Measurements from ENCODE around the gene L3MBTL3. TPM values are rescaled to one million over a fixed set of nuclear protein-coding genes. Genes with fewer than 3 reads are reported as not detected.
"Not testable (repeated sequence)": the region's sequence is repeated elsewhere in the genome, so short reads cannot be mapped to it uniquely, and the experiment has no call there.

The L3MBTL3 gene
- total RNA-seq, 2 experiments from 2014 or later: 5.4 to 9.3 TPM

DNA sequence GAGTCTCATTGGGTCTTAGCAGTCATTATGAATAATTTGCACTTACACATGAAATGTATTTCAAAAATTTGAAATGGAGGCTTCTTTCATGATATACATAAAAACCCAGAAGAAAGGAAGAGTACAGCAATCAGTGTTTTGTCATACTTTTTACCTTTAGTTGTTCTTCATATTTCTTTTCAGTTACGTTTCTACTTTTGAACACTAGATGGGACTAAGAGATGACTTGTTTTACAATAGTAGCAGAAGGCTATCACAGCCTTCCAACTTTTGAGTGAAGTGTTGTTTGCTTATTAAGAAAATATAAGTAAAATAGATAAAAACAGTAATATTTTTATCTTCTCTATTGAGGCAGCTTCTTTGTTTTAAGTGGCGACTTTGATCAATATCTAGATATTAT is 58.1 kb downstream of the L3MBTL3 start:
- Mint-ChIP-seq H3K36me3 (ENCODE audit: low read depth) (peaks cover 11% of the 10 kb centered on the region), H3K4me3 (no peak overlapping the region), H3K27me3 (no peaks in the 10 kb centered on the region), H3K9me3 (ENCODE audit: low read depth) (no peaks in the 10 kb centered on the region), H3K4me1 (peaks cover 13% of the 10 kb centered on the region), H3K27ac (no peak overlapping the region)
- intact Hi-C loops (cut with DNase I, micrococcal nuclease): loop anchor here (1.0 to 10.0 kb wide), 3 partner anchors 206 to 768 kb away; no protein-coding TSS in a partner anchor
- ChIA-PET CTCF (interaction anchor here (1.8 kb wide), 1 partner anchor 205 kb away, joined by 11 read pairs; no protein-coding TSS in a partner anchor), POLR2A (no interaction called here)
- ATAC-seq: no peak
- no peak for DNase-seq

GRCh38 chr6:130090796-130091195 is 72.4 kb downstream of the L3MBTL3 start:
- Mint-ChIP-seq H3K27ac (no peak overlapping the region), H3K36me3 (ENCODE audit: low read depth) (peaks cover 21% of the 10 kb centered on the region), H3K27me3 (no peaks in the 10 kb centered on the region), H3K4me3 (no peak overlapping the region), H3K4me1 (peaks cover 14% of the 10 kb centered on the region), H3K9me3 (ENCODE audit: low read depth) (no peaks in the 10 kb centered on the region)
- intact Hi-C loops (cut with DNase I, micrococcal nuclease): no loop called here
- POLR2A ChIA-PET: no interaction called here
- ATAC-seq (no peak), DNase-seq (no peak)
- CTCF ChIA-PET: interaction anchor here (0.6 to 1.1 kb wide), 3 partner anchors 10 to 70 kb away, joined by 3 to 4 read pairs (median 3); no protein-coding TSS in a partner anchor

DNA sequence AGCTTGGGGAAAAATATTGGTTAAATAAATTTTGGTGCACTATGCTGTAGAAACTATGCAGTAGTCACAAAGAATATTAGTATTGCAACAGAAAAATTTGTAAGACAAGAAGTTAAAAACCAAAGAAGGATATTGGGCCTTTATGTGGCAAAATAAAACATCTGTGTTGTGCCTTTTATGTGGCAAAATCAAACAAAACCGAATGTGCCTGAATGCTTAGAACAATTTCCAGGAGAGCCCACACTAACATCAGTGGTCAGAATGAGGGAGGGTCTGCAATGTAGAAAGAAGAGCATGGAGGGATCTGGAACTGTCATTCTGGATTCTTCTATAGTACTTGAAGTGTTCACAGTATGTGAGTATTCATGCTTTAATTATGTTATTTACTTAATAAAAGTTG is 75.2 kb downstream of the L3MBTL3 start:
- no peaks in the 10 kb centered on the region for H3K27me3 Mint-ChIP-seq
- ATAC-seq: no peak
- no peak overlapping the region for H3K4me3 Mint-ChIP-seq
- H3K4me1 Mint-ChIP-seq: peaks cover 14% of the 10 kb centered on the region
- ChIA-PET POLR2A (no interaction called here), CTCF (no interaction called here)
- peaks cover 31% of the 10 kb centered on the region for H3K36me3 Mint-ChIP-seq (ENCODE audit: low read depth)
- H3K27ac Mint-ChIP-seq: no peak overlapping the region
- intact Hi-C loops (cut with DNase I, micrococcal nuclease): no loop called here
- no peak for DNase-seq
- H3K9me3 Mint-ChIP-seq (ENCODE audit: low read depth): no peaks in the 10 kb centered on the region

GRCh38 chr6:130098317-130098716 is 79.9 kb downstream of the L3MBTL3 start:
- Mint-ChIP-seq H3K4me3 (no peak overlapping the region), H3K9me3 (ENCODE audit: low read depth) (no peaks in the 10 kb centered on the region), H3K27me3 (no peaks in the 10 kb centered on the region), H3K27ac (no peak overlapping the region), H3K4me1 (peaks cover 4% of the 10 kb centered on the region), H3K36me3 (ENCODE audit: low read depth) (peaks cover 30% of the 10 kb centered on the region)
- ATAC-seq (no peak), DNase-seq (no peak)
- intact Hi-C loops (cut with DNase I, micrococcal nuclease): no loop called here
- ChIA-PET POLR2A (no interaction called here), CTCF (no interaction called here)

GRCh38 chr6:130099119-130099518 is 80.7 kb downstream of the L3MBTL3 start:
- CTCF ChIA-PET: no interaction called here
- intact Hi-C loops (cut with DNase I, micrococcal nuclease): no loop called here

DNA sequence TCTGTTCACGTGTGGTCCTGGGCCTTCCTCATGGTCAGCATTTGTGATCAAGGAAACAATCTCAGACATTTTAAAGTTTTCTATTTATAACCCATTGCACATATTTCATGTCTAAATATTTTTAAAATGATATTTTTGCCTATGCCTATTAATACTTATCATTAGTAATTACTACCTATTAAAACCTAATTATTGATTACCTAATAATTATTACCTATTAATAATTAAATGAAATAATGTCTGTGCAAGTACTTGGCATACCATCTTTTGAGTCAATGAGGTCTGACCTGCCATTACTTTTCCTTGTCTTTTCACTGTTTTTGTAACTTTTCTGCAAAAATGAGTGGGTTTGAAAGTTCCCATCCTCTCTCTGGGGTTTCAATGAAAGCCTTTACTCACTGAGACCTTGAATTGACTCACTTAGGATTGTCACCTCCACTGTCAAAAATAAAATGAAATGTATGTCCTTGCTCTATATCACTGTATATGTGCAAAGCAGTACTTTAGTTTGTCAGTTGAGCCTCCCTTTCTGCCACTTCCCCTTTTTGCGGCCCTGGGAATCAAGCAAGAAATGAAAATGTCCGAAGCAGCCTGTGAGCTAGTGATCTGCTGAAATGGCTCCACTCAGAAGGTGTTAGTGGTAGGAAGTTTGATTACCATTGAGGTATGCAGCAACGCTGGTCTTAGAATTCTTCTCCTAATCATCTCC is 87.8 kb downstream of the L3MBTL3 start:
- Mint-ChIP-seq H3K27ac (no peak overlapping the region), H3K4me1 (peaks cover 7% of the 10 kb centered on the region), H3K4me3 (no peak overlapping the region), H3K27me3 (no peaks in the 10 kb centered on the region), H3K9me3 (ENCODE audit: low read depth) (peaks cover 2% of the 10 kb centered on the region), H3K36me3 (ENCODE audit: low read depth) (peaks cover 33% of the 10 kb centered on the region)
- intact Hi-C loops (cut with DNase I, micrococcal nuclease): no loop called here
- ChIA-PET POLR2A (no interaction called here), CTCF (no interaction called here)
- DNase-seq (no peak), ATAC-seq (no peak)

More at GRCh38 chr6:130099119-130099518, 80.7 kb downstream of the L3MBTL3 start:
- Mint-ChIP-seq H3K36me3 (ENCODE audit: low read depth) (peaks cover 29% of the 10 kb centered on the region), H3K27ac (no peak overlapping the region), H3K4me1 (no peaks in the 10 kb centered on the region), H3K9me3 (ENCODE audit: low read depth) (no peaks in the 10 kb centered on the region), H3K4me3 (no peak overlapping the region), H3K27me3 (no peaks in the 10 kb centered on the region)
- POLR2A ChIA-PET: no interaction called here
- no peak for DNase-seq
- ATAC-seq: no peak

DNA sequence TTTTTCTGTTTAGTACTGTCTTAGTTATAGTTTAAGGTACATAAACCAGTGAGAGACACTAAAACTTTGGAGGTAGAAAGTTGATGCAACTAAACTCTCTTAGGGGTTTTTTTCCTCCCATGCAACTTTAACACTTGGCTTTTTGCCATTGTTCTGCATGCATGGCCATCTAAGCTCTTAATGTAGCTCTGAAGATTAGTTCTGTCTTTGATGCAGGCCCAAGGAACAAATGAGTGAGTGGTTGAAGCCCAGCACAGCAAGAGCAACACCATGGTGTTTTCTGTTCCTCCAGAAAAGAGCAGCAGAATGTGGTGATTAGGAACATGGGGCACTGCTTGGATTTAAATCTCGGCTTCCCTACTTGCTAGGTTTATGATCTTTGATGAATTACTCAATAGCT is 89.3 kb downstream of the L3MBTL3 start:
- ChIA-PET POLR2A (no interaction called here), CTCF (interaction anchor here (1.2 kb wide), 1 partner anchor 16 kb away, joined by 3 read pairs; no protein-coding TSS in a partner anchor)
- intact Hi-C loops (cut with DNase I, micrococcal nuclease): no loop called here
- ATAC-seq (no peak), DNase-seq (no peak)
- Mint-ChIP-seq H3K27me3 (no peaks in the 10 kb centered on the region), H3K9me3 (ENCODE audit: low read depth) (peaks cover 2% of the 10 kb centered on the region), H3K36me3 (ENCODE audit: low read depth) (peaks cover 28% of the 10 kb centered on the region), H3K4me1 (peaks cover 7% of the 10 kb centered on the region), H3K27ac (no peak overlapping the region), H3K4me3 (no peak overlapping the region)

GRCh38 chr6:130111031-130111430 is 92.7 kb downstream of the L3MBTL3 start:
- Mint-ChIP-seq H3K36me3 (ENCODE audit: low read depth) (peaks cover 31% of the 10 kb centered on the region), H3K27ac (no peak overlapping the region), H3K27me3 (no peaks in the 10 kb centered on the region), H3K4me3 (no peak overlapping the region), H3K9me3 (ENCODE audit: low read depth) (peaks cover 2% of the 10 kb centered on the region), H3K4me1 (peaks cover 13% of the 10 kb centered on the region)
- intact Hi-C loops (cut with DNase I, micrococcal nuclease): no loop called here
- POLR2A ChIA-PET: no interaction called here
- ATAC-seq (no peak), DNase-seq (no peak)
- CTCF ChIA-PET: no interaction called here

- Mint-ChIP-seq H3K4me1 (peaks cover 11% of the 10 kb centered on the region), H3K27ac (no peak overlapping the region), H3K9me3 (ENCODE audit: low read depth) (peaks cover 4% of the 10 kb centered on the region), H3K27me3 (no peaks in the 10 kb centered on the region), H3K36me3 (ENCODE audit: low read depth) (peaks cover 30% of the 10 kb centered on the region), H3K4me3 (no peak overlapping the region)
- ATAC-seq (no peak), DNase-seq (no peak)
- POLR2A ChIA-PET: no interaction called here
- intact Hi-C loops (cut with DNase I, micrococcal nuclease): no loop called here
- CTCF ChIA-PET: interaction anchor here (0.9 to 1.1 kb wide), 2 partner anchors 11 to 22 kb away, joined by 3 to 4 read pairs; no protein-coding TSS in a partner anchor
Observed at GRCh38 chr6:130113201-130113710, 94.9 kb downstream of the L3MBTL3 start.

DNA sequence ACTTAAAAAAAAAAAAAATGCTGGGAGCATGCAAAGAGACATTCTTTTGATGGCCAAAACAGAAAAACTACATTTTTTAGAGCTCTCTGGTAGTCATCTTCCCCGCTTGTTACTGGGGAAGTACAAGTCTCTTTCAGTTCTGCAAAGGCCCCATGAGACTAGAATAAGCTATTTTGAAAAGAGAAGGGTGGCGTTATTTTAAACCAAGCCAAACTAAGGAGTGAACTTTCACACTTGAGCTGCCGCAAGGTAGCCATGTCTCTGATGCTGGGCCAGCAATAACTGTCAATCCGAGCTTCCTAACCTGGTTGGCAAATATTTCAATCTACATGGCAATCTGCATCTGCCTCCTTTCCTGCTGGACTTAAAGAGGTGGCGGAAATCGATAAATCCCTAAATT is 96.7 kb downstream of the L3MBTL3 start:
- no peak overlapping the region for H3K27ac Mint-ChIP-seq
- no peak for ATAC-seq
- DNase-seq: no peak
- peaks cover 25% of the 10 kb centered on the region for H3K36me3 Mint-ChIP-seq (ENCODE audit: low read depth)
- peaks cover 11% of the 10 kb centered on the region for H3K4me1 Mint-ChIP-seq
- ChIA-PET POLR2A (no interaction called here), CTCF (interaction anchor here (0.7 to 1.1 kb wide), 3 partner anchors 13 to 36 kb away, joined by 4 to 5 read pairs (median 4); no protein-coding TSS in a partner anchor)
- intact Hi-C loops (cut with DNase I, micrococcal nuclease): no loop called here
- no peak overlapping the region for H3K4me3 Mint-ChIP-seq
- H3K27me3 Mint-ChIP-seq: no peaks in the 10 kb centered on the region
- peaks cover 3% of the 10 kb centered on the region for H3K9me3 Mint-ChIP-seq (ENCODE audit: low read depth)

GRCh38 chr6:130116273-130116672 is 97.9 kb downstream of the L3MBTL3 start:
- DNase-seq (no peak), ATAC-seq (no peak)
- intact Hi-C loops (cut with DNase I, micrococcal nuclease): no loop called here
- ChIA-PET CTCF (no interaction called here), POLR2A (no interaction called here)
- H3K9me3 Mint-ChIP-seq (ENCODE audit: low read depth): peaks cover 3% of the 10 kb centered on the region
- no peaks in the 10 kb centered on the region for H3K27me3 Mint-ChIP-seq
- peaks cover 16% of the 10 kb centered on the region for H3K4me1 Mint-ChIP-seq
- H3K36me3 Mint-ChIP-seq (ENCODE audit: low read depth): peaks cover 22% of the 10 kb centered on the region
- H3K4me3 Mint-ChIP-seq: no peak overlapping the region
- H3K27ac Mint-ChIP-seq: no peak overlapping the region

GRCh38 chr6:130117187-130117701 is 98.9 kb downstream of the L3MBTL3 start:
- H3K27ac Mint-ChIP-seq; DNase-seq; H3K27me3 Mint-ChIP-seq; ATAC-seq; H3K4me3 Mint-ChIP-seq; intact Hi-C loops (cut with DNase I, micrococcal nuclease); H3K9me3 Mint-ChIP-seq (ENCODE audit: low read depth); POLR2A ChIA-PET; CTCF ChIA-PET: not testable (repeated sequence)
- Mint-ChIP-seq H3K4me1 (peaks cover 16% of the 10 kb centered on the region), H3K36me3 (ENCODE audit: low read depth) (peaks cover 20% of the 10 kb centered on the region)
